GM12865 (cell line): Measurements from ENCODE around the gene PPIP5K2.
"Not testable (repeated sequence)": the region's sequence is repeated elsewhere in the genome, so short reads cannot be mapped to it uniquely, and the experiment has no call there.

Experiments used
- DNase-seq: peaks from one replicate; pipeline ENCODE4 v3.0.0; 2010; ENCODE audit warnings: low read depth
- H3K4me3 ChIP-seq: 2 replicates; pipeline ENCODE4 v1.5.1; 2011; ENCODE audit warnings: mild to moderate bottlenecking, low read depth, low read length, control low read depth
- CTCF ChIP-seq: IDR thresholded peaks from 2 replicates; pipeline ENCODE4 v1.5.1; 2011; ENCODE audit warnings: low read length, control low read depth, low read depth, inconsistent platforms; ENCODE audit not compliant: insufficient read depth; ENCODE audit errors: missing control alignments

Gene PPIP5K2

GRCh38 chr5:103119765-103120606, at the start of gene PPIP5K2, which contains the start of gene GIN1:
PPIP5K2 (plus strand) TSS chr5:103120301; CDS start chr5:103129590, 9,289 bp downstream.
GIN1 (minus strand) TSS chr5:103120138; CDS start chr5:103108707, 11,431 bp downstream.
- no peak for TF ChIP-seq CTCF

GRCh38 chr5:103073500-103073899, 46.6 kb upstream of the PPIP5K2 start:
- not testable (repeated sequence) for H3K4me3 ChIP-seq, DNase-seq

More at GRCh38 chr5:103119765-103120606, at the start of gene PPIP5K2, which contains the start of gene GIN1:
- H3K4me3 ChIP-seq: peak within 1 kb of the TSS; percentile 92
- peak; percentile 99 for DNase-seq

- no peak for DNase-seq
- no peak for TF ChIP-seq CTCF
- H3K4me3 ChIP-seq: no peak overlapping the region
These were observed 44.7 kb upstream of the PPIP5K2 start for GRCh38 chr5:103075442-103075841.

- no peak overlapping the region for H3K4me3 ChIP-seq
- no peak for TF ChIP-seq CTCF
- no peak for DNase-seq
These were observed 40.3 kb upstream of the PPIP5K2 start for GRCh38 chr5:103079796-103080195.

- no peak for TF ChIP-seq CTCF
- no peak for DNase-seq
- no peak overlapping the region for H3K4me3 ChIP-seq
These were observed 33.6 kb upstream of the PPIP5K2 start for GRCh38 chr5:103086547-103086946.

GRCh38 chr5:103089272-103089671, 30.8 kb upstream of the PPIP5K2 start:
- TF ChIP-seq CTCF: no peak
- no peak overlapping the region for H3K4me3 ChIP-seq

GRCh38 chr5:103090791-103091190, 29.3 kb upstream of the PPIP5K2 start:
- TF ChIP-seq CTCF: no peak
- H3K4me3 ChIP-seq: no peak overlapping the region
- DNase-seq: no peak

More at GRCh38 chr5:103089272-103089671, 30.8 kb upstream of the PPIP5K2 start:
- DNase-seq: no peak
